Measurements from ENCODE around the gene TRAPPC4. TPM values are rescaled to one million over a fixed set of nuclear protein-coding genes. Genes with fewer than 3 reads are reported as not detected.
"Not testable (repeated sequence)": the region's sequence is repeated elsewhere in the genome, so short reads cannot be mapped to it uniquely, and the experiment has no call there.

TRAPPC4 gene, protein sequence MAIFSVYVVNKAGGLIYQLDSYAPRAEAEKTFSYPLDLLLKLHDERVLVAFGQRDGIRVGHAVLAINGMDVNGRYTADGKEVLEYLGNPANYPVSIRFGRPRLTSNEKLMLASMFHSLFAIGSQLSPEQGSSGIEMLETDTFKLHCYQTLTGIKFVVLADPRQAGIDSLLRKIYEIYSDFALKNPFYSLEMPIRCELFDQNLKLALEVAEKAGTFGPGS
- polyA plus RNA-seq (113 to 121 TPM (median 119 TPM) in 3 replicates), polyA minus RNA-seq (61.2 to 78.1 TPM (median 68.5 TPM) in 3 replicates)
- polyA plus RNA-seq (2011; ENCODE audit: low read depth), result 39.0 TPM
- 94.7 and 148 TPM in 2 replicates for polyA plus RNA-seq (2011; cell fraction: cytosol; rRNA removed)
- 102 and 109 TPM in 2 replicates for polyA plus RNA-seq (2011; cell fraction: nucleus; rRNA removed)
- 77.7 and 104 TPM in 2 replicates for polyA plus RNA-seq (2012; ENCODE audit: low replicate concordance)
- 26.9 TPM for polyA minus RNA-seq (2011; cell fraction: cytosol; rRNA and poly(A)+ RNA removed)
- polyA minus RNA-seq (2011; cell fraction: nucleus; rRNA and poly(A)+ RNA removed), result 25.5 and 29.6 TPM in 2 replicates

- H3K27ac ChIP-seq (ENCODE audit: control insufficient read depth, insufficient read depth, low read length), result peak within 1 kb of the TSS; percentile 94
- H3K9me1 ChIP-seq (ENCODE audit: control insufficient read depth, extremely low read depth, insufficient read depth, low read length), result no peaks in the 10 kb centered on the region
- peak within 1 kb of the TSS; percentile 98 for H3K9ac ChIP-seq (ENCODE audit: control insufficient read depth, extremely low read depth, insufficient read depth, low read length)
- H3K4me1 ChIP-seq (ENCODE audit: control insufficient read depth, extremely low read depth, insufficient read depth, low read length), result peaks cover 19% of the 10 kb centered on the region
- H3K9me3 ChIP-seq (ENCODE audit: control insufficient read depth, low read depth, low read length), result no peaks in the 10 kb centered on the region
- peaks cover 15 to 31% of the 10 kb centered on the region in 2 experiments for H3K36me3 ChIP-seq (ENCODE audit: control insufficient read depth in 2 of 2, extremely low read depth in 1 of 2, insufficient read depth in 2 of 2, low read length in 2 of 2)
- H3K4me3 ChIP-seq (ENCODE audit: control insufficient read depth in 2 of 3, extremely low read depth in 1 of 3, insufficient read depth in 2 of 3, low read depth in 1 of 3, low read length in 3 of 3), result peak within 1 kb of the TSS; percentile 83 to 99 (median 99)
- H4K20me1 ChIP-seq (ENCODE audit: control insufficient read depth, extremely low read depth, insufficient read depth, low read length), result peaks cover 2% of the 10 kb centered on the region
- peak within 1 kb of the TSS; percentile 82 for H3K4me2 ChIP-seq (ENCODE audit: control insufficient read depth, extremely low read depth, insufficient read depth, low read depth, low read length)
- TF ChIP-seq, protein P1, sequence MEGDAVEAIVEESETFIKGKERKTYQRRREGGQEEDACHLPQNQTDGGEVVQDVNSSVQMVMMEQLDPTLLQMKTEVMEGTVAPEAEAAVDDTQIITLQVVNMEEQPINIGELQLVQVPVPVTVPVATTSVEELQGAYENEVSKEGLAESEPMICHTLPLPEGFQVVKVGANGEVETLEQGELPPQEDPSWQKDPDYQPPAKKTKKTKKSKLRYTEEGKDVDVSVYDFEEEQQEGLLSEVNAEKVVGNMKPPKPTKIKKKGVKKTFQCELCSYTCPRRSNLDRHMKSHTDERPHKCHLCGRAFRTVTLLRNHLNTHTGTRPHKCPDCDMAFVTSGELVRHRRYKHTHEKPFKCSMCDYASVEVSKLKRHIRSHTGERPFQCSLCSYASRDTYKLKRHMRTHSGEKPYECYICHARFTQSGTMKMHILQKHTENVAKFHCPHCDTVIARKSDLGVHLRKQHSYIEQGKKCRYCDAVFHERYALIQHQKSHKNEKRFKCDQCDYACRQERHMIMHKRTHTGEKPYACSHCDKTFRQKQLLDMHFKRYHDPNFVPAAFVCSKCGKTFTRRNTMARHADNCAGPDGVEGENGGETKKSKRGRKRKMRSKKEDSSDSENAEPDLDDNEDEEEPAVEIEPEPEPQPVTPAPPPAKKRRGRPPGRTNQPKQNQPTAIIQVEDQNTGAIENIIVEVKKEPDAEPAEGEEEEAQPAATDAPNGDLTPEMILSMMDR (optimal IDR thresholded peaks at IDR 0.05 in 1 of 3, IDR thresholded peaks at IDR 0.05 in 1 of 3, conservative IDR thresholded peaks at IDR 0.05 in 1 of 3; ENCODE audit: extremely low read depth in 1 of 3, insufficient read depth in 2 of 3, low read length in 3 of 3), result no peak
- TF ChIP-seq EZH2 (IDR thresholded peaks at IDR 0.05; ENCODE audit: low read length), result no peak
- FAIRE-seq (no peak), DNase-seq (ENCODE audit: low read depth, low spot score) (peak; percentile 83)
- peak within 1 kb of the TSS; percentile 99 for H2AFZ ChIP-seq (ENCODE audit: control insufficient read depth, low read length)
- peaks cover 53% of the 10 kb centered on the region for H3K79me2 ChIP-seq (ENCODE audit: control insufficient read depth, insufficient read depth, low read length)
- dilution Hi-C loops (cut with MboI; ENCODE audit: extremely low pct_ligation_motif_present, low sequenced_read_pairs), result no loop called here
- H3K27me3 ChIP-seq (ENCODE audit: control insufficient read depth, extremely low read depth, insufficient read depth, low read length), result no peaks in the 10 kb centered on the region
Measured at GRCh38 chr11:119018074-119018938, at the start of gene TRAPPC4, which contains the start of gene RPS25. Gene TRAPPC4, plus strand, starts transcription at chr11:119018766. Its CDS starts 30 bp downstream, at chr11:119018796. Gene RPS25, minus strand, starts transcription at chr11:119018343. Its CDS starts 59 bp downstream, at chr11:119018284.

DNA sequence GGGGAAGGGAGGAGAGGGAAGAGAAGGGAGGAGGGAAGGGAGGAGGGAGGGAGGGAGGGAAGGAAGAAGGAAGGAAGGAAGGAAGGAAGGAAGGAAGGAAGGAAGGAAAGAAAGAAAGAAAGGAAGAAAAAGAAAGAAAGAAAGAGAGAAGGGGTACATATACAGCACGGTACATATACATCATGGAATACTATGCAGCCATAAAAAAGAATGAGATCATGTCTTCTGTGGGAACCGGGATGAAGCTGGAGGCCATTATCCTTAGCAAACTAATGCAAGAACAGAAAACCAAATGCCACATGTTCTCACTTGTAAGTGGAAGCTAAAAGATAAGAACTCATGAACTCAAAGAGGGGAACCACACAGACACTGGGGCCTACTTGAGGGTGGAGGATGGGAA lies 49.1 kb upstream of the TRAPPC4 start:
- dilution Hi-C loops (cut with MboI; ENCODE audit: extremely low pct_ligation_motif_present, low sequenced_read_pairs); FAIRE-seq: not testable (repeated sequence)

More for the DNA sequence above, 49.1 kb upstream of the TRAPPC4 start:
- H3K4me2 ChIP-seq (ENCODE audit: control insufficient read depth, extremely low read depth, insufficient read depth, low read depth, low read length); DNase-seq (ENCODE audit: low read depth, low spot score); H3K27ac ChIP-seq (ENCODE audit: control insufficient read depth, insufficient read depth, low read length); H3K36me3 ChIP-seq (ENCODE audit: control insufficient read depth in 2 of 2, extremely low read depth in 1 of 2, insufficient read depth in 2 of 2, low read length in 2 of 2); H4K20me1 ChIP-seq (ENCODE audit: control insufficient read depth, extremely low read depth, insufficient read depth, low read length); H2AFZ ChIP-seq (ENCODE audit: control insufficient read depth, low read length); H3K9ac ChIP-seq (ENCODE audit: control insufficient read depth, extremely low read depth, insufficient read depth, low read length); H3K9me3 ChIP-seq (ENCODE audit: control insufficient read depth, low read depth, low read length); H3K27me3 ChIP-seq (ENCODE audit: control insufficient read depth, extremely low read depth, insufficient read depth, low read length); H3K4me3 ChIP-seq (ENCODE audit: control insufficient read depth in 2 of 3, extremely low read depth in 1 of 3, insufficient read depth in 2 of 3, low read depth in 1 of 3, low read length in 3 of 3); H3K9me1 ChIP-seq (ENCODE audit: control insufficient read depth, extremely low read depth, insufficient read depth, low read length); H3K79me2 ChIP-seq (ENCODE audit: control insufficient read depth, insufficient read depth, low read length); H3K4me1 ChIP-seq (ENCODE audit: control insufficient read depth, extremely low read depth, insufficient read depth, low read length): not testable (repeated sequence)
